ENCODE results near the gene LARP7.
"Not testable (repeated sequence)": the region's sequence is repeated elsewhere in the genome, so short reads cannot be mapped to it uniquely, and the experiment has no call there.

Gene LARP7

GRCh38 chr4:112645541-112646329 is 8.8 kb downstream of the LARP7 start:
- H3K4me3 ChIP-seq (ENCODE audit: low read length) = no peak overlapping the region
- no peak for TF ChIP-seq ZNF274 (IDR thresholded peaks at IDR 0.05; ENCODE audit: low read depth, low read length)

GRCh38 chr4:112646632-112647537 is 9.9 kb downstream of the LARP7 start:
- no peak for TF ChIP-seq ZNF274 (IDR thresholded peaks at IDR 0.05; ENCODE audit: low read depth, low read length)
- H3K4me3 ChIP-seq (ENCODE audit: low read length) = no peak overlapping the region

GRCh38 chr4:112647785-112648184 is 10.8 kb downstream of the LARP7 start:
- no peak for TF ChIP-seq ZNF274 (IDR thresholded peaks at IDR 0.05; ENCODE audit: low read depth, low read length)
- H3K4me3 ChIP-seq (ENCODE audit: low read length) = no peak overlapping the region

GRCh38 chr4:112648263-112649054 is 11.5 kb downstream of the LARP7 start:
- TF ChIP-seq ZNF274 (IDR thresholded peaks at IDR 0.05; ENCODE audit: low read depth, low read length) = no peak

GRCh38 chr4:112649055-112649408 is 12.1 kb downstream of the LARP7 start:
- no peak for TF ChIP-seq ZNF274 (IDR thresholded peaks at IDR 0.05; ENCODE audit: low read depth, low read length)
- no peak overlapping the region for H3K4me3 ChIP-seq (ENCODE audit: low read length)

More at GRCh38 chr4:112648263-112649054, 11.5 kb downstream of the LARP7 start:
- no peak overlapping the region for H3K4me3 ChIP-seq (ENCODE audit: low read length)

- no peak for TF ChIP-seq ZNF274 (IDR thresholded peaks at IDR 0.05; ENCODE audit: low read depth, low read length)
Measured at GRCh38 chr4:112650332-112650731, 13.4 kb downstream of the LARP7 start.

GRCh38 chr4:112651641-112652040 is 14.7 kb downstream of the LARP7 start:
- H3K4me3 ChIP-seq (ENCODE audit: low read length) = no peak overlapping the region
- no peak for TF ChIP-seq ZNF274 (IDR thresholded peaks at IDR 0.05; ENCODE audit: low read depth, low read length)

More at GRCh38 chr4:112650332-112650731, 13.4 kb downstream of the LARP7 start:
- H3K4me3 ChIP-seq (ENCODE audit: low read length) = no peak overlapping the region

GRCh38 chr4:112652216-112652615 is 15.3 kb downstream of the LARP7 start:
- TF ChIP-seq ZNF274 (IDR thresholded peaks at IDR 0.05; ENCODE audit: low read depth, low read length) = no peak
- H3K4me3 ChIP-seq (ENCODE audit: low read length) = no peak overlapping the region

- TF ChIP-seq ZNF274 (IDR thresholded peaks at IDR 0.05; ENCODE audit: low read depth, low read length) = no peak
- no peak overlapping the region for H3K4me3 ChIP-seq (ENCODE audit: low read length)
Measured at GRCh38 chr4:112655270-112655669, 18.3 kb downstream of the LARP7 start.

- not testable (repeated sequence) for H3K4me3 ChIP-seq (ENCODE audit: low read length)
Measured at GRCh38 chr4:112656115-112656514, 19.2 kb downstream of the LARP7 start.

GRCh38 chr4:112664611-112665010 is 27.7 kb downstream of the LARP7 start:
- H3K4me3 ChIP-seq (ENCODE audit: low read length) = no peak overlapping the region
- no peak for TF ChIP-seq ZNF274 (IDR thresholded peaks at IDR 0.05; ENCODE audit: low read depth, low read length)

- no peak for TF ChIP-seq ZNF274 (IDR thresholded peaks at IDR 0.05; ENCODE audit: low read depth, low read length)
- no peak overlapping the region for H3K4me3 ChIP-seq (ENCODE audit: low read length)
Measured at GRCh38 chr4:112668131-112668530, 31.2 kb downstream of the LARP7 start.

GRCh38 chr4:112673076-112673475 is 36.1 kb downstream of the LARP7 start:
- TF ChIP-seq ZNF274 (IDR thresholded peaks at IDR 0.05; ENCODE audit: low read depth, low read length) = no peak
- no peak overlapping the region for H3K4me3 ChIP-seq (ENCODE audit: low read length)

GRCh38 chr4:112673686-112674085 is 36.7 kb downstream of the LARP7 start:
- no peak overlapping the region for H3K4me3 ChIP-seq (ENCODE audit: low read length)
- TF ChIP-seq ZNF274 (IDR thresholded peaks at IDR 0.05; ENCODE audit: low read depth, low read length) = no peak
